ENCODE data around the gene UBC.
"Not testable (repeated sequence)": the region's sequence is repeated elsewhere in the genome, so short reads cannot be mapped to it uniquely, and the experiment has no call there.

The UBC gene

GRCh38 chr12:124913474-124914391 is 717 bp downstream of the UBC start:
- peak; percentile 84 for DNase-seq

- not testable (repeated sequence) for DNase-seq
Observed at GRCh38 chr12:124912529-124913287, 1.7 kb downstream of the UBC start.

GRCh38 chr12:124911521-124911920 is 2.9 kb downstream of the UBC start:
- not testable (repeated sequence) for DNase-seq

GRCh38 chr12:124910561-124911478 is 3.6 kb downstream of the UBC start:
- DNase-seq: no peak

DNA sequence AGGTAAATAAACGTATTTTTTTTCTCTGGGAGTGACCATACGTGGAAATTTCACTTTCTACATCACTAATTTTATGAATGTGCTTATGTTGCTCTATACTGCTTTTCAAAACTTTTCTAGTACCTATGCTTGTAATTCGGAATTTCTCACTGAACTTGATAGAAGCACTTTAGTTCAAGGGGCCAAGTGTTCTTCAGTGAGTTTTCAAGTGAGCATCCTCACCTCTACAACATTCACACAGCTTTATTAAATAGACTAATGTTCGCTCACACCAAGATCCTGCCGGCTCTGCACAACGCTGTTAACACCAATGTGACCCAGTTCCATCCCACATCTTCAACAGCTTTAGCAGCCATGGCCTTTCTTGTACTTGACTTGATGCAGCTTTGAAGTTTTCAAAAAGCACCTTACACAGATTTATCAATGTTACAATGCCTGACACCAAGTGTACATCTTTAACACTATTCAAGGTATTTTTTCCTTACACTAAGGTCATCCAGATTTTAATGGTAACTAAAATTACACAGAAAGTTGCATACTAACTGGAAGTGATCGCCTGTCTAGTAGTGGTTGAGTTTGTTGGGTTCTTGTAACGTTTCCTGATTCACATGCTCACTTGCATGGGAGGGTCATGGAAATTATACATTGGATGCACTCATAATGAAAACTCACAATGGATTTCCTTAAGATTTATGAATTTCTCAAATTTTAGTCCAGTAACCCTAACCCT is 4.5 kb downstream of the UBC start:
- peak; percentile 48 for DNase-seq

GRCh38 chr12:124906606-124907261 is 7.7 kb downstream of the UBC start:
- peak; percentile 94 for DNase-seq

DNA sequence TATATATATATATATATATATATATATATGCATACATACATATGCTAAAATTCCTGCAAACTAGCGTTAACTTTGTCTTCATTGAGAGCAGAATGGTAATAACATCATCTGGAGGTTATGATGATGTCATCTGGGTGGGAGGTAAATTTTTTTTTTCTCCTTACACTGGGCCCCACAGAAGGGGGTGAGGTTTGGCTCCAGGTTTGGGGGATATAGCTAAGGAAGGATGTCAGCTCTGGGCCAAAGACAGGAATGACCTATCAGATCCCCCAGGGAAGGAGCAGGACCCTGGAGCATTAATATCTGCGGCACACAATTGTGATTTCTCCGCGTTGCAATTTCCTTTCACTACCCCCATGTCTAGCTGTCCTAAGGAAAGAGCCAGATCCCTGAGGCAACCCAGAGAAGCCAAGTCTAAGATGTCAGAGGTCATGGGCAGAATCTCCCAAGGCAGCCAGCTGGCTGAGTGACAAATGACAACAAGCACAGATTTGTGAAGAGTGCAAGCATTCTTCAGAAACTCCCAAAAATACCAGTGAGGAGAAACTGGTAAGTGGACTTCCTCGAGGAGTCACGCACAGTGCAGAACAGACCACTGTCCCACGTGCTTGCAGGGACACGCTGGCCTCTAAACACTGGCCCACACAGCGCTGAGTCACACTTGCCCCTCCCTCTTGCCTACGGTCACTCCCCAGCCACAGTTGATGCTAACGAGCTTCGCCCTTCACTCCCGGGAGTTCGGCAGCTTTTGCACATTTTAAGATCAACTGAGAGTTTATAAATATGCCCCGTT is 9.9 kb downstream of the UBC start:
- DNase-seq: peak; percentile 94

DNA sequence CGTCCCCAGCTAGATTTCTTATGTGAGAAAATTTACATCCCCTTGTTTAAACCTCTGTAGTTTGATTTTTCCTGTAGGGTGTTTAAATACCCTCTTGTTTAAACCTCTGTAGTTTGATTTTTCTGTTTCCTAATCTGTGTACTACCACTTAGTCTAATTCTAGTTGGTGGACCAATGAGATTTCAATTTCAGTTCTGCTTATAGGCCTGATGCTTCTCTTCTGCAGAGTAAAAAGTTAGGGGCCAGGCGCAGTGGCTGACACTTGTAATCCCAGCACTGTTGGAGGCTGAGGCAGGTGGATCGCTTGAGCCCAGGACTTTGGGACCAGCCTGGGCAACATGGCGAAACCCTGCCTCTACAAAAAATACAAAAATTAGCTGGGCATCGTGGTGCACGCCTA is 11.5 kb downstream of the UBC start:
- no peak for DNase-seq

- no peak for DNase-seq
Observed at GRCh38 chr12:124901003-124901402, 13.4 kb downstream of the UBC start.

- DNase-seq: not testable (repeated sequence)
Observed at GRCh38 chr12:124900345-124900795, 14.1 kb downstream of the UBC start.

- no peak for DNase-seq
Observed at GRCh38 chr12:124898923-124899294, 15.5 kb downstream of the UBC start.

DNA sequence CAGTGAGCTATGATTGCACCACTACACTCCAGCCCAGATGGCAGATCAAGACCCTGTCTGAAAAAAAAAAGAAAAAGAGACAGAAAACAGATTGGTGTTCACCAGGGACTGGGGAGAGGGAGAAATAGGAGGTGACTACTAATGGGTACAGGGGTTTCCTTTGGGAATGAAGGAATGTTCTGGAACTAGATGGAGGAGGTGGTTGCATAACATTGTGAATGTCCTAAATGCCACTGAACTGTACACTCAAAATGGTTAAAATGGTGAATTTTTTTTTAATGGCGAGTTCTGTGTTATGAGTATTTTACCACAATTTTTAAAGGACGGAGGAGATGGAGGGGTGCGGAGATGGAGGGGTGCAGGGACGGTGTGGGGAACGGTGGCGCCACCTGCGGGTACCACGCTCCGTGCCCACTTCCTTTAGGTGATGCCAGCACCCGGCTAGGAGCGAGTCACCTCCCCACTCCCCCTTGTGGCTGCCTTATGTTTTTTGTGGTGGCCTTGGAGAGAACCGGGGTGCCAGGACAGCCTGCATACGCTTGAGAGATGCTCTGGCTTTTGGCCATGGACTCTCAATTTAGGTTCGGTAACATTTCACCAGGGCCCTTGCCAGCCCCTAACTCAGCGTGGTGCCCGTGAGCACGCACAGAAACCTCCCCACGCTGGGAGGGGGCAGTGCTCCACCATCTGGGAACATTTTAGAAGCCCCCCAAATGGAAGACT is 16.1 kb downstream of the UBC start:
- peak; percentile 53 for DNase-seq

DNA sequence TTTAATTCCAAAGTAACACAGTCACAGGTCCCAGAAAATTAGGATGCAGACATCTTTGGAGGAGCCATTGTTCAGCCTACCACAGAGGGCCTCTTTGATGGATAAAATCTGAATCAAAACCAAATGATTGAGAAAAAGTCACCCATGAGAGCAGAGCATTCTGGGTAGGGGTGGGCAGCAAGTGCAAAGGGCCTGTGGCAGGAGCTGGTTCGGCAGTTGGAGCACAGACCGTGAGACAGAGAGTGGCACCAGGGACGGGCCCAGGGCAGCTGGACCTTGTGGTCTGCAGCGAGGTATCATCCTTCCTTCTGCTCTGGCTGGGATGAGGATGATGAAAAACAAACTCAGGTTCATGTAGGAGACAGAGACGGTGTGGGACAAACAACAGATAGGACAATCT is 18.0 kb downstream of the UBC start:
- no peak for DNase-seq

DNA sequence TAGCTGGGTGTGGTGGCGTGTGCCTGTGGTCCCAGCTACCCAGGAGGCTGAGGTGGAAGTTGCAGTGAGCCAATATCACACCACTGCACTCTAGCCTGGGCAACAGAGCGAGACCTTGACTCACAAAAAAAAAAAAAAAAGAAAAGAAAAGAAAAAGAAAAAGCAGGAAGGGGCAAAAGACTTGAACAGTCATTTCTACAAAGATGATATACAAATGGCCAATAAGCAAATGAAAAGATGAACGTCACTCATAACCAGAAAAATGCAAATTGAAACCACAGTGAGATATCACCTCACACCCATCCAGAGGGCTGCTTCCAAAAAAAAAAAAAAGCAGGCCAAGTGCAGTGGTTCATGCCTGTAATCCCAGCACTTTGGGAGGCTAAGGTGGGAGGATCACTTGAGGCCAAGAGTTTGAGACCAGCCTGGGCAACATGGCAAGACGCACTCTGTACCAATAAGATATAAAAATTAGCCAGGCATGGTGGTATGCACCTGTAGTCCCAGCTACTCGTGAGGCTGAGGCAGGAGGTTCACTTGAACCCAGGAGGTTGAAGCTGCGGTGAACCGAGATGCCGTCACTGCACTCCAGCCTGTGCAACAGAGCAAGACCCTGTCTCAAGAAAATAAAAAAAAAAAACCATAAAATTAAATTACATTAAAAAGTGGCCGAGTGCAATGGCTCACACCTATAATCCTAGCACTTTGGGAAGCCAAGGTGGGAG is 20.5 kb downstream of the UBC start:
- no peak for DNase-seq

DNA sequence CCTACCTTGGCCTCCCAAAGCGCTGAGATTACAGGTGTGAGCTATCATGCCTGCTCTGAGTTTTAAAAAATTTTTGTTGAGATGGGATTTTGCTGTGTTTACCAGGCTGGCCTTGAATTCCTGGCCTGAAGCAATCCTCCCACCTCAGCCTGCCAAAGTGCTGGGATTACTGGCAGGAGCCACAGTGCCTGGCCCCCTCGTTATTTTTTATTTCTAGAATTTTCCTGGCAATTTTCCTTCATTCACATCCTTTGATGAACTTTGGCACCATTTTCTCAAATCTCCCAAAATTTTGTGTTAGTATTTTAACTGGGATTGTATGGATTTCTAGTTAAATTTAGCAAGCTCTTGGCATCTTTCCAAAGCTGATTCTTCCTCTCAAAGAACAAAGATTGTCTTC is 26.2 kb downstream of the UBC start:
- DNase-seq: no peak

GRCh38 chr12:124887766-124888165 is 26.7 kb downstream of the UBC start:
- DNase-seq: not testable (repeated sequence)

DNA sequence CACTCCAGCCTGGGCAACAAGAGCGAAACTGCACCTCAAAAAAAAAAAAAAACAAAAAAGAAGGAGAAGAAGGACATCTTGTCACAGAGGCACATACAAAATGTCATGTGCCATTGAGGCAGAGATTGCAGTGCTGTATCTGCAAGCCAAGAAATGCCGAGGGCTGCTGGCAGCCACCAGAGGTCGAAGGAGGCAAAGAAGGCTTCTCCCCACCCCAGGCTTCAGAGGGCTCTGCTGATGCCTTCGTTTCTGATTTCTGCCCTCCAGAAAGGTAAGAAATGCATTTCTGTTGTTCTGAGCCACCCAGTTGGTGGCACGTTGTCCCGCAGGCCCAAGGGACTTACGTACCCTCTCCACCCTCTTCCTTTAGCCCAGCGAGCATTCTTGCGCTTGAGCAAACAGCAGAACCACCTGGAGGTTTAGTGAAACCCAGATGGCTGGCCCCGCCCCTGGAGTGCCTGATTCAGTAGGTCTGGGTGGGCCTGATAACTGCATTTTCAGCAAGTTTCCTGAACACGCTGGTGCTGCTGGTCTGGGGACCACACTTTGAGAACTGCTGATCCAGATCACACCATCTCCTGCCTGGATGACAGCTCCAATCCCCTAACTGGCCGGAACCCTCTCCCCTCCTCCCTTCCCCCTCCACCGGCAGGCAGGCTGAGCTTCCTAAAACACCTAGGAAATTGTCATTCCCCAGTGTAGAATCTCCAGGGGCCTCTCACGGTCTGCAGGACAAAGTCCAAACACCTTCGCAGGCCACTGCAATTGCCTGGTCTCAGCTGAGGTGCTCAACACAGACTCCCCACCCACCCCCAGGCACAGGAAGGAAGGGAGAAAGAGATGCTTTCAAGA is 29.6 kb downstream of the UBC start:
- no peak for DNase-seq

All from suppressor macrophage treated with lipopolysaccharide for 4 hours (primary cell).